Measurements from ENCODE around the gene SCUBE1. TPM values are rescaled to one million over a fixed set of nuclear protein-coding genes. Genes with fewer than 3 reads are reported as not detected.

The SCUBE1 gene
- total and polyA plus RNA-seq, 10 of the 15 experiments (the other 5 are each of a cell fraction or from before 2014, with no cell fraction given) = not detected

DNA sequence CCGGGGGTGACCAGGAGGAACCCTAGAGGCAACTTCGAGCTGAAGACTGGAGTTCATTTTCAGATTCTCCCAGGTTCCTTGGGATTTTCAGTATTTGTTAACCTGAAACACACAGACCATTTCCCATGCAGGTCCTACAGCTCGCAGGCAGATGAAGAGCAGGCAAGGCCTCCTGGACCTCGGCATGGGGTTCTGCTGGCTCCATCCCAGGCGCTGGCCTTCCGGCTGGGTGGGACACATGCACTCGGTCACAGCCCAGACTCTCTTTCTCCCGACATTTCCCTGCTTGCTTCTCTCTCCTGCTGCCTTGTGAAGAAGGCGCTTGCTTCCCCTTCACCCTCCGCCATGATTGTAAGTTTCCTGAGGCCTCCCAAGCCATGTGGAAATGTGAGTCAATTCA, 140.8 kb downstream of the SCUBE1 start (continued):
- TF ChIP-seq SMAD1 (IDR thresholded peaks at IDR 0.05; ENCODE audit: low read depth, partially characterized antibody) = no peak
- no peak for TF ChIP-seq ZBED1 (IDR thresholded peaks at IDR 0.05; ENCODE audit: borderline replicate concordance)
- TF ChIP-seq NR2F1 (conservative IDR thresholded peaks at IDR 0.05) = no peak
- no peak for TF ChIP-seq MYB (IDR thresholded peaks at IDR 0.05; ENCODE audit: borderline replicate concordance, low read depth, low read length)
- no peak for TF ChIP-seq EZH2 (IDR thresholded peaks at IDR 0.05; ENCODE audit: borderline replicate concordance, control insufficient read depth, low read depth, low read length)
- TF ChIP-seq SUZ12 (IDR thresholded peaks at IDR 0.05; ENCODE audit: unreplicated experiment) = no peak

DNA sequence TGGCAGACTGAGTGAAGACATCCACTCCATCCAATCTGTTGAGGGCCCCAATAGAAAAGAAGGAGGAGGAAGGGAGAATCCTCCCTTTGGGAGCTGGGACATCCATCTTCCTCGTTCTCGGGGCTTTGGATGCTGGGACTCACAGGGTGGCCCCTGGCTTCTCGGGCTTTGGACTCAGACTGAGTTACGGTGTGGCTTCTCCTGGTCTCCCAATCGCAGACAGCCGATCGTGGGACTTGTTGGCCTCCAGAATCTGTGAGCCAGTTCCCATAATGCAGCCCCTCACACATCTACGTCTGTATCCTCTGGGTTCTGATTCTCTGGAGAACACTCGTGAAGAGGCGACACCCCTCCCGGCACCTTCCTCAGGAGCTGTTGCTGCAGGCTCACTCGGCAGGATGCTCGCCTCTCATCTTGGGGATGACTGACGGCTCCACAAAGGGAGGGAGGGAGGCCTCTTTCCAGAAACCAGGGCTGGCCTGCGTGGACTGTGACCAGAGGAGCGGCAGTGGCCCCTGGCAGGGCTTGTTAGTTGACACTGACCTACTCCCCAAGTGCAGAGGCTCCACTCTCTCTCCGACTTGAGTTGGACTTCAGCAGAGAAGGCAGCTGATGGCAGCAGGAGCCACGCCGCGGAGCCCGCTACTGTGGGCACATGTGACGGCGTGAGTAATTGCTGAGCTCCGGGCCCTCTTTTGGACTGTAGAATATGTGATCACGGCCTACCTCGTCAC, 141.5 kb downstream of the SCUBE1 start:
- no peak overlapping the region for H2AFZ ChIP-seq (ENCODE audit: control insufficient read depth, low read depth, low read length)
- peaks cover 0 to 2% of the 10 kb centered on the region in 2 experiments; a peak in 2 of 4 replicates for H3K27me3 ChIP-seq (replicated peaks in 1 of 2; ENCODE audit: control insufficient read depth in 2 of 2, insufficient read depth in 2 of 2, low read length in 1 of 2)
- no peak overlapping the region for H3K4me2 ChIP-seq (ENCODE audit: control insufficient read depth, insufficient read depth)
- SMC1A ChIA-PET (ENCODE audit: uncharacterized antibody, unreplicated experiment) = no interaction called here
- H3K4me1 ChIP-seq (ENCODE audit: control insufficient read depth, insufficient read depth, low read length) = no peaks in the 10 kb centered on the region
- RAD21 ChIA-PET (ENCODE audit: unreplicated experiment) = no interaction called here
- no peak overlapping the region for H3K27ac ChIP-seq (ENCODE audit: control insufficient read depth, insufficient read depth)
- no peak for DNase-seq (ENCODE audit: low read depth, low spot score)
- FAIRE-seq = no peak
- H3K9me3 ChIP-seq (replicated peaks; ENCODE audit: control insufficient read depth, insufficient read depth, low read length) = no peaks in the 10 kb centered on the region
- intact Hi-C loops (cut with micrococcal nuclease; ENCODE audit: unreplicated experiment) = no loop called here
- no peak overlapping the region for H3K9ac ChIP-seq (ENCODE audit: control insufficient read depth, insufficient read depth, low read length)
- 50% methylated on average over 26 of the region's 26 CpGs for WGBS (ENCODE audit: insufficient coverage, insufficient replicate concordance, low lambda C conversion rate, missing lambda C conversion rate)
- no peaks in the 10 kb centered on the region for H4K20me1 ChIP-seq (ENCODE audit: control insufficient read depth, insufficient read depth)
- CTCF ChIA-PET = no interaction called here
- in situ Hi-C loops (cut with MboI) = no loop called here
- ATAC-seq = no peak
- POLR2A ChIA-PET = no interaction called here
- no peak overlapping the region for H3K4me3 ChIP-seq
- no TSS peak for BruUV-seq (replicated peaks)
- H3K36me3 ChIP-seq (ENCODE audit: control insufficient read depth in 2 of 2, insufficient read depth in 2 of 2, low read length in 1 of 2) = no peaks in the 10 kb centered on the region
- no peaks in the 10 kb centered on the region for H3K79me2 ChIP-seq (ENCODE audit: control insufficient read depth, insufficient read depth, low read length)
- no peak for TF ChIP-seq SMARCA5 (IDR thresholded peaks at IDR 0.05)
- TF ChIP-seq HDAC2 (IDR thresholded peaks at IDR 0.05) = no peak
- no peak for TF ChIP-seq YBX1 (IDR thresholded peaks at IDR 0.05)
- no peak for TF ChIP-seq CREB1 (IDR thresholded peaks at IDR 0.05; ENCODE audit: low read depth)
- no peak for TF ChIP-seq RFX5 (IDR thresholded peaks at IDR 0.05; ENCODE audit: low read depth, low read length)
- TF ChIP-seq, protein P1, sequence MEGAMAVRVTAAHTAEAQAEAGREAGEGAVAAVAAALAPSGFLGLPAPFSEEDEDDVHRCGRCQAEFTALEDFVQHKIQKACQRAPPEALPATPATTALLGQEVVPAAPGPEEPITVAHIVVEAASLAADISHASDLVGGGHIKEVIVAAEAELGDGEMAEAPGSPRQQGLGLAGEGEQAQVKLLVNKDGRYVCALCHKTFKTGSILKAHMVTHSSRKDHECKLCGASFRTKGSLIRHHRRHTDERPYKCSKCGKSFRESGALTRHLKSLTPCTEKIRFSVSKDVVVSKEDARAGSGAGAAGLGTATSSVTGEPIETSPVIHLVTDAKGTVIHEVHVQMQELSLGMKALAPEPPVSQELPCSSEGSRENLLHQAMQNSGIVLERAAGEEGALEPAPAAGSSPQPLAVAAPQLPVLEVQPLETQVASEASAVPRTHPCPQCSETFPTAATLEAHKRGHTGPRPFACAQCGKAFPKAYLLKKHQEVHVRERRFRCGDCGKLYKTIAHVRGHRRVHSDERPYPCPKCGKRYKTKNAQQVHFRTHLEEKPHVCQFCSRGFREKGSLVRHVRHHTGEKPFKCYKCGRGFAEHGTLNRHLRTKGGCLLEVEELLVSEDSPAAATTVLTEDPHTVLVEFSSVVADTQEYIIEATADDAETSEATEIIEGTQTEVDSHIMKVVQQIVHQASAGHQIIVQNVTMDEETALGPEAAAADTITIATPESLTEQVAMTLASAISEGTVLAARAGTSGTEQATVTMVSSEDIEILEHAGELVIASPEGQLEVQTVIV (IDR thresholded peaks at IDR 0.05; ENCODE audit: borderline replicate concordance, partially characterized antibody) = no peak
- no peak for TF ChIP-seq PML (IDR thresholded peaks at IDR 0.05; ENCODE audit: low read length)
- TF ChIP-seq ZZZ3 (IDR thresholded peaks at IDR 0.05; ENCODE audit: control insufficient read depth, insufficient read length, low read depth) = no peak
- TF ChIP-seq, protein P2, sequence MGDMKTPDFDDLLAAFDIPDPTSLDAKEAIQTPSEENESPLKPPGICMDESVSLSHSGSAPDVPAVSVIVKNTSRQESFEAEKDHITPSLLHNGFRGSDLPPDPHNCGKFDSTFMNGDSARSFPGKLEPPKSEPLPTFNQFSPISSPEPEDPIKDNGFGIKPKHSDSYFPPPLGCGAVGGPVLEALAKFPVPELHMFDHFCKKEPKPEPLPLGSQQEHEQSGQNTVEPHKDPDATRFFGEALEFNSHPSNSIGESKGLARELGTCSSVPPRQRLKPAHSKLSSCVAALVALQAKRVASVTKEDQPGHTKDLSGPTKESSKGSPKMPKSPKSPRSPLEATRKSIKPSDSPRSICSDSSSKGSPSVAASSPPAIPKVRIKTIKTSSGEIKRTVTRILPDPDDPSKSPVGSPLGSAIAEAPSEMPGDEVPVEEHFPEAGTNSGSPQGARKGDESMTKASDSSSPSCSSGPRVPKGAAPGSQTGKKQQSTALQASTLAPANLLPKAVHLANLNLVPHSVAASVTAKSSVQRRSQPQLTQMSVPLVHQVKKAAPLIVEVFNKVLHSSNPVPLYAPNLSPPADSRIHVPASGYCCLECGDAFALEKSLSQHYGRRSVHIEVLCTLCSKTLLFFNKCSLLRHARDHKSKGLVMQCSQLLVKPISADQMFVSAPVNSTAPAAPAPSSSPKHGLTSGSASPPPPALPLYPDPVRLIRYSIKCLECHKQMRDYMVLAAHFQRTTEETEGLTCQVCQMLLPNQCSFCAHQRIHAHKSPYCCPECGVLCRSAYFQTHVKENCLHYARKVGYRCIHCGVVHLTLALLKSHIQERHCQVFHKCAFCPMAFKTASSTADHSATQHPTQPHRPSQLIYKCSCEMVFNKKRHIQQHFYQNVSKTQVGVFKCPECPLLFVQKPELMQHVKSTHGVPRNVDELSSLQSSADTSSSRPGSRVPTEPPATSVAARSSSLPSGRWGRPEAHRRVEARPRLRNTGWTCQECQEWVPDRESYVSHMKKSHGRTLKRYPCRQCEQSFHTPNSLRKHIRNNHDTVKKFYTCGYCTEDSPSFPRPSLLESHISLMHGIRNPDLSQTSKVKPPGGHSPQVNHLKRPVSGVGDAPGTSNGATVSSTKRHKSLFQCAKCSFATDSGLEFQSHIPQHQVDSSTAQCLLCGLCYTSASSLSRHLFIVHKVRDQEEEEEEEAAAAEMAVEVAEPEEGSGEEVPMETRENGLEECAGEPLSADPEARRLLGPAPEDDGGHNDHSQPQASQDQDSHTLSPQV (IDR thresholded peaks at IDR 0.05) = no peak
- TF ChIP-seq, protein P3, sequence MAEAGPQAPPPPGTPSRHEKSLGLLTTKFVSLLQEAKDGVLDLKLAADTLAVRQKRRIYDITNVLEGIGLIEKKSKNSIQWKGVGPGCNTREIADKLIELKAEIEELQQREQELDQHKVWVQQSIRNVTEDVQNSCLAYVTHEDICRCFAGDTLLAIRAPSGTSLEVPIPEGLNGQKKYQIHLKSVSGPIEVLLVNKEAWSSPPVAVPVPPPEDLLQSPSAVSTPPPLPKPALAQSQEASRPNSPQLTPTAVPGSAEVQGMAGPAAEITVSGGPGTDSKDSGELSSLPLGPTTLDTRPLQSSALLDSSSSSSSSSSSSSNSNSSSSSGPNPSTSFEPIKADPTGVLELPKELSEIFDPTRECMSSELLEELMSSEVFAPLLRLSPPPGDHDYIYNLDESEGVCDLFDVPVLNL (IDR thresholded peaks at IDR 0.05; ENCODE audit: low read depth, low read length) = no peak

Measured in GM12878 (cell line).